Muscle of leg (tissue), 11 donors: Measurements from ENCODE around the gene SERTAD4. TPM values are rescaled to one million over a fixed set of nuclear protein-coding genes. Genes with fewer than 3 reads are reported as not detected.
"Not testable (repeated sequence)": the region's sequence is repeated elsewhere in the genome, so short reads cannot be mapped to it uniquely, and the experiment has no call there.

Source experiments
- DNase-seq: peaks from one replicate; pipeline ENCODE4 v3.0.0; 2013
- H3K27ac ChIP-seq: one replicate; pipeline ENCODE4 v1.5.1; 2013; ENCODE audit warnings: mild to moderate bottlenecking, low read length, control low read depth
- H3K27me3 ChIP-seq: one replicate; pipeline ENCODE4 v1.6.1; 2013; ENCODE audit warnings: low read length; ENCODE audit not compliant: control insufficient read depth, insufficient read depth
- H3K36me3 ChIP-seq: one replicate; pipeline ENCODE4 v1.6.1; 2013; ENCODE audit warnings: low read length; ENCODE audit not compliant: control insufficient read depth, insufficient read depth
- H3K4me1 ChIP-seq: one replicate; pipeline ENCODE4 v1.6.1; 2013; ENCODE audit warnings: low read length; ENCODE audit not compliant: control insufficient read depth, insufficient read depth
- H3K4me3 ChIP-seq: one replicate; pipeline ENCODE4 v1.5.1; 2013; ENCODE audit warnings: low read length, control low read depth
- H3K9me3 ChIP-seq: replicated peaks from 2 replicates; pipeline ENCODE4 v1.6.1; 2013; ENCODE audit warnings: low read depth, low read length; ENCODE audit not compliant: control insufficient read depth
- WGBS: methylation state at CpG from one replicate; pipeline ENCODE4 v1.1.5; 2013; ENCODE audit warnings: missing lambda C conversion rate; ENCODE audit not compliant: insufficient coverage; 5-methylcytosine and 5-hydroxymethylcytosine counted together
- polyA plus RNA-seq, 8 donors: library from polyadenylated mRNA; unstranded; fragments of 120-200 nt; gene quantifications; one replicate each; pipeline versions ENCODE4 v1.2.1 to v1.2.3, GENCODE V29; 2013; ENCODE audit warnings: inconsistent platforms in 1 of 8, low replicate concordance in 1 of 8; ENCODE audit not compliant: insufficient read length in 8 of 8, insufficient read depth in 1 of 8
- total RNA-seq: library from RNA; stranded (reverse); fragments of 120-200 nt; gene quantifications from one replicate; pipeline ENCODE4 v1.2.4, GENCODE V29; 2013

The SERTAD4 gene
- total and polyA plus RNA-seq, 9 donors = 3.6 to 13.1 (median 6.4) TPM

DNA sequence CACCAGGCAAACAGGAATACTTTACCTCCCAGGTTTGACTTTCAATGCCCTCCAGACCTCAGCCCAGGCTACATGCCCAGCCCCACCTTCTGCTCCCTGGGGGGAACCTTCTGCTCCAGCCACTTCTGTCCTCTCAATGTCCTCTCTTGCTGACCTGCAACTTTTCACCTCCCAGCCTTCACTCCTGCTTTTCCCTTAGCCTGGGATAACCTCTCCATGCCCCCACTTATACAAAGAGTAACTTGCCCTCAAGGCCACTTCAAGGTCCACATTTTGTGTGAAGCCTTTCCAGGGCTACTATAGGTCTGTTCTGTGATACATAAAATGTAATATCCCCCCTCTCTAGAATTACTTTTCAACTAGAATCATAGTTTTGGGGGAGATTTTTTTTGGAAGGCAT lies 21.7 kb downstream of the SERTAD4 start:
- no peak for DNase-seq
- no peak overlapping the region for H3K4me3 ChIP-seq
- H3K4me1 ChIP-seq = peaks cover 44% of the 10 kb centered on the region
- H3K27me3 ChIP-seq = peaks cover 29% of the 10 kb centered on the region
- no peaks in the 10 kb centered on the region for H3K9me3 ChIP-seq
- H3K36me3 ChIP-seq = no peaks in the 10 kb centered on the region
- no peak overlapping the region for H3K27ac ChIP-seq

DNA sequence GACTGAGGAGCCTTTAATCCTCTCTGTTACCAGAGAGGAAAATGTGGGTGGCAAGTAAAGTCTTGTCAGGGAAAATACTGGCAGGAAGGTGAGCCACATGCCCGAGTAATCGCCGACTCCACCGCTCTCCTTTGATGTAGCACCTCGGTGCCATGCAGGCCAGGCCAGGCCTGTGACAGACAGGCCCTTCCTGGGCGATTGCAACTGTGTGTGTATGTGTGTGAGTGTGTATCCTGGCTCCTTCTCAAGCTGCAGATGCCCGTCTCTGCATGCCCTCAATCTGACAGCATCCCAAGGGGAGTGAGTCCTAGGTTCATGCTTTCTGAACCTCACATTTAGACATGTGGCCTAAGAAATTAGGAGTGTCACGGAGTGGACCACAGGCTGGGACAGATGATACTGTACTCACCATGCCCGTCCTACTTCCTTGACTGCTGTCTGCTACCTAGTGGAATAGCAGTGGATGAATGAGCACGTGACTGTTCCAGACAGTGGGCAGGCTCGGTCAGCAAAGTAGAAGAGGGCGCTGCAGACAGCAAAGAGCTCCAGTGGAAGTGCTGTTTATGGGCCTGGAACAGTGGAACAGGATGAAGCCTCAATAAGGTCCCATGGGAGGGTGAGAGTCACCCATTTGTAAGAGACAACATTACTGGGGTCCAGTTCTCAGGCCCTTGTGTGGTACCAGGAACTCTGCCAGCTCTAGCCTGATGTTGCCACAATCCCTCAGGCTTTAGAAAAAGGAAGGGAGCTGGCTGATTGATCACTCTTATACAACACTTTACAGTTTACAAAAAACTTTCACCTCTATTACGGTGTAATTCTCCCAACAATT lies 25.3 kb downstream of the SERTAD4 start:
- peaks cover 8% of the 10 kb centered on the region for H3K27me3 ChIP-seq
- WGBS = 78% methylated on average over 10 of the region's 13 CpGs
- no peak overlapping the region for H3K4me3 ChIP-seq
- no peak for DNase-seq
- no peaks in the 10 kb centered on the region for H3K9me3 ChIP-seq
- no peaks in the 10 kb centered on the region for H3K36me3 ChIP-seq
- H3K27ac ChIP-seq = no peak overlapping the region
- peaks cover 54% of the 10 kb centered on the region for H3K4me1 ChIP-seq

DNA sequence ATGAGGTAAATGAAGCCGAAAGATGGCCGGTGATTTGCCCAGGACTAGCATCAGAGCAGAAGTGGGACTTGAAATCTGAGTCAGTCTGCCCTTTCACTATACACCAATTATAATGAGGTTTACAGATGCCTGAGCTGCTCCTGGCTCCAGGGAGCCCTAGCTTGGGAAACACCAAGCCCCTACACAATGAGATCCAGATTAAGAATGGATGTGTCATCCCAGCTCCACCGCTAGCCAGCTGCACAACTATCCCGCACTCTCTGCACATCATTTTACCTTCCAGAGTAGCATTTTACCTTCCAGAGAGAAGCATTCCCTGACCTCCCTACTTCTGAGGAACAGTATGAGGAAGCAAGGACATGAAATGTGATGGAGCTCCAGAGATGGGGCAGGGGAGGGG lies 27.0 kb downstream of the SERTAD4 start:
- peaks cover 58% of the 10 kb centered on the region for H3K4me1 ChIP-seq

DNA sequence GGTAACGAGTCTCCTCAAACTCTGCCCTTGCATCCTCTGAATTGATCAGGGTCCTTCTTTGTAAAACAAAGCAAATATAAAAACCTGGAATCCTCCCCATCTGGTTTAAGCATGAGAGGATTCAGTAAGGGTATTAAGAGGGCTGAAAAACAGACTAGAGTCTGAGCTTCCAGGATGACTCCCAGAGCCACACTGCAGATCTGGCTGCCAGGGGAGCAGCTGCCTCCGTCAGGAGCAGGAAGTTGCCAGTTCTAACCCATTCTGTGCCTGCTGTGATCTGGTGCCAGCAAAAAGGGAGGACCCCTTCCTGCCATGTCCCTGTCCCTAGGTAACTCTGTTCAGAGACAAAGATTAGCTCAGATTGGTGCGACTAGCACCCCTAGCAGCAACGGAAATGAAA lies 27.5 kb downstream of the SERTAD4 start:
- H3K36me3 ChIP-seq = no peaks in the 10 kb centered on the region
- peaks cover 3% of the 10 kb centered on the region for H3K27me3 ChIP-seq
- no peaks in the 10 kb centered on the region for H3K9me3 ChIP-seq
- 0% methylated on average over 1 of the region's 4 CpGs for WGBS
- DNase-seq = peak; percentile 67
- peak overlapping the region; percentile 74 for H3K27ac ChIP-seq
- H3K4me1 ChIP-seq = peaks cover 62% of the 10 kb centered on the region
- H3K4me3 ChIP-seq = no peak overlapping the region

More for the DNA sequence above, 27.0 kb downstream of the SERTAD4 start:
- Histone ChIP-seq H3K9me3 (no peaks in the 10 kb centered on the region), H3K27me3 (peaks cover 3% of the 10 kb centered on the region), H3K36me3 (no peaks in the 10 kb centered on the region), H3K4me3 (no peak overlapping the region), H3K27ac (peak overlapping the region; percentile 74)
- DNase-seq = peak; percentile 85
- no CpG with 5 or more reads among the region's 4 CpGs for WGBS

DNA sequence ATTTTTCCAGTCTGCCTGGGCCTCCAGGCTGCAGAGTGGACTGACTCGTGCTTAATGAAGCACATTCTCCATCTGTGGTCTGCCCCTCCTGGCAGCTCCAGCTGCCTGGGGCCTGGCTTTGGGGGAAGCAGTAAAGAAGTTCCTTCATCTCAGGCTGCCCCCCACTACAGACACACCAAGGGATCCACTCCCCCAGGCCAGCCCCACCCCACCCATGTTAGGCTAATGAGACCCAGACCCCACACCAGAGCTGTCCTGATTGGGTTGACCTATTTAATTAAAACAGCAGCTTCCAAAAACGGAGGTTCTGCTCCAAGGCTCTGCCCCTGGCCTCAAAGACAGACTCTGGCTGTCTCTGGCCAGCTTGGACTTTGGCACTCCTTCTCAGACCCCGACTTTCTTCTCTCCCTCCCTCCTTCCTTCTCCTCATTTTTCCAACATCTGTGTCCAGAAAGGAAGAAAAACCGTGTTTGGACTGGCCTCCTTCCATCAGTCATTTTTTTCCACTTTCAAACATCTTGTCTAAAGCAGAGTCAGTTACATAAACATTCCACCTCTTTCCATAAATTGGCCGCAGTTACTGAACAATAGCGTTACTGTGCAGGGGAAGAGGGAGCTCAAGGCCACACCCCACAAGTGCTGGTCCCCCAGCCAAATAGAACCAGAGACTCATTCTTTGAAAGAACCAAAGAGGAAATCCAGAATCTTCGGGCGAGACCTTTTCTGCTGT lies 29.7 kb downstream of the SERTAD4 start:
- Histone ChIP-seq H3K4me1 (peaks cover 67% of the 10 kb centered on the region), H3K4me3 (no peak overlapping the region), H3K36me3 (no peaks in the 10 kb centered on the region), H3K27ac (peak overlapping the region; percentile 89), H3K27me3 (no peaks in the 10 kb centered on the region), H3K9me3 (no peaks in the 10 kb centered on the region)
- 14% methylated on average over 7 of the region's 8 CpGs for WGBS
- DNase-seq = peak; percentile 99

DNA sequence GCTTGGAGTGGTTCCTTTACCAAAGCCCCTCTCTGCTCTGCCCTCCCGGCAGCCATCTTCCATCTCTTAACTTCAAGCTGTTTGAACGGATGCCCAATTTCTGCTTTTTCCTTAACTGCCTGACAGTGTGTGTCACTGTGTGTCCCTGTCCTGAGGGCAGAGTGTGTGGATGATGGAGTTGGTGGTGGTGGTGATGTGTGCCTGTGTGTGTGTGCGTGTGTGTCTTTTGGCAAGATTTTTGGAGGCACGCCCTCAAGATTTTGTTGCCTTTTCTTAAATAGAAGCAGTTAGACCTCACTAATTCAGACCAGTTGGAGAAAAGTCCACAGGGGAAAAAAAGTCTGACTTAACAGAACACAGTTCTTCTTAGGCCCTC lies 30.3 kb downstream of the SERTAD4 start:
- DNase-seq = no peak
- WGBS = no CpG with 5 or more reads among the region's 4 CpGs
- H3K27me3 ChIP-seq = no peaks in the 10 kb centered on the region
- H3K9me3 ChIP-seq = no peaks in the 10 kb centered on the region
- H3K4me3 ChIP-seq = no peak overlapping the region
- H3K4me1 ChIP-seq = peaks cover 62% of the 10 kb centered on the region
- no peaks in the 10 kb centered on the region for H3K36me3 ChIP-seq
- peak overlapping the region; percentile 89 for H3K27ac ChIP-seq

DNA sequence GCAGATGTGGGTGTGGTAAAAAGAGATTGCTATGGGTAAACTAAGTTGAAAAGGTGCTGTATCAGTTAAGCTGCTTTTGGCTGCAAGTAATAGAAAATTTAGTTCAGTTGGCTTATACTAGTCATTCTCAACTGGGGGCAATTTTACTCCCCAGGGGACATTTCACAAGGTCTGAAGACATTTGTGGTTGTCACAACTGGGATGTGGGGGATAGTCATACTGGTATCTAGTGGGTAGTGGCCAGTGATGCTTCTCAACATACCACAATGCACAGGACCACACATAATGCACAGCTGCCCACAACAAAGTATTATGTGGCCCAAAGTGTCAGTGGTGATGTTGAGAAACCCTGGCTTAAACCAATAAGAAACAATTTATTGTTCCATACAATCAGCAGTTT lies 31.4 kb downstream of the SERTAD4 start:
- H3K9me3 ChIP-seq = no peaks in the 10 kb centered on the region
- H3K4me1 ChIP-seq = peaks cover 55% of the 10 kb centered on the region
- H3K27ac ChIP-seq = no peak overlapping the region
- H3K4me3 ChIP-seq = no peak overlapping the region
- DNase-seq = no peak
- H3K36me3 ChIP-seq = no peaks in the 10 kb centered on the region
- H3K27me3 ChIP-seq = no peaks in the 10 kb centered on the region

DNA sequence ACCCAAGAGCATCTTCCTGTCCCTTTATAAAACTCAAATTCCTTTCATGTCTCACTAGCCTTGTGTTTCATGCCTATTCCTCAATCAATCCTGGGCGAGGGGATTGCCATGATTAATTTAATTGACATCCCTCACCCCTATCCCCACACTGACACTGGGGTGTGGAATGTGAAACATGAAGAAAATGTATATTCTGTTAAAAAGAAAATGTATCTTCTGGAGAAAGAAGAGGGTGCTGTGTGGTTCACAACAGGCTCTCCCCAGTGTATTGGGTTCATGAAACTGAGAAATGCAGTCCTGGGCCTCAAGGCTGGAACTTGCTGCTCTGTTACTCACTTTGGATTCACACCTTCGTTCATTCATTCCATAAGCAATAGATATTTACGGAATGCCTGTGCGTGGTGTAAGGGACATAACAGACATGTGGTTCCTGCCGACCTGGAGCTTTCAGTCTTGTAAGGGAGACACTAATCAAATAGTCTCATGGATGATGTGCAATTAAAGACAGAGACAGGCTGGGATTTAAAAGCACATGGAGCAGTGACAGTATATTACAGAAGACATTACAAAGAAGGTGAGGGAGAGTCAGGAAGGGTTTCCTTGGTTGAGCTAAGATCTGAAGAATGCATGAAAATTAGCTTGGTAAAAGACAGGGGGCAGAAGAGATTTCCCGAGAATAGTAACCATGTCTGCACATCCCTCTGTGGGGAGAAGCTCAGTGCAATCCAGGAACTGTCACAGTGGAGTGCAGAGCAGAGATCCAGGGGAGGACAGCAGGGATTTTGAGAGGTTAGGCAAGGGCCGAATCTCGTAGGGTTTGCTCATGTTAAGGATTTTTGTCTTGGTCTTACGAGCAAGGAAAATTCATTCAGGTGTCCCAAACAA lies 32.1 kb downstream of the SERTAD4 start:
- Histone ChIP-seq H3K9me3 (no peaks in the 10 kb centered on the region), H3K27ac (no peak overlapping the region), H3K4me1 (peaks cover 47% of the 10 kb centered on the region), H3K36me3 (no peaks in the 10 kb centered on the region), H3K27me3 (no peaks in the 10 kb centered on the region), H3K4me3 (no peak overlapping the region)
- peak; percentile 69 for DNase-seq
- WGBS = 58% methylated on average over 3 of the region's 9 CpGs

DNA sequence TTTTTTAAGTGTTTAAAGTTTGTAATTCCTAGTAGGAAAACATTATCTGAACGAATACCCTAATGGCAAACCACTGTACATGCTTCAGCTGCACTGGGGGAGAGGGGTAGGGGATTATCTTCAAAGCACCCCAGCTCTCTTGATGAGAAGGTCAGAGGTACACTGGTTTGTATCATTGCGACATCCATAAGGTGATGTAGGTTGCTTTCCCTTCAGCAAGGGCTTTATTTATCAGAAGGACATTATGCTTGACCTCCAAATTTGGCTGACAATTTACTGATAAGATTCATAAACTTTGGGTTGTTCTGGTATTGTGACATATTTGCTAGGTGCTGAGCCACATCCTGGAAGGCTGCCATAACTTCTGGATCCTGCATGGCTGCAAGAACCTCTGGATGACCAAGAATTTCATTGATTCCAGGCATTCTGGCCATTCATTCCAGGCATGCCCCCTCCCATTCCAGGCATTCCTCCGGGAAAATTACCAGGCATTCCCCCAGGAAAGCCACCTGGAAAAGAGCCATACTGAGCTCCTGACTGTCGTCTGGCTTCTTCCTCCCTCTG lies 32.9 kb downstream of the SERTAD4 start:
- DNase-seq, H3K27me3 ChIP-seq, H3K27ac ChIP-seq, H3K36me3 ChIP-seq, H3K4me3 ChIP-seq, H3K9me3 ChIP-seq: not testable (repeated sequence)
- 0% methylated on average over 2 of the region's 4 CpGs for WGBS
- peaks cover 39% of the 10 kb centered on the region for H3K4me1 ChIP-seq

DNA sequence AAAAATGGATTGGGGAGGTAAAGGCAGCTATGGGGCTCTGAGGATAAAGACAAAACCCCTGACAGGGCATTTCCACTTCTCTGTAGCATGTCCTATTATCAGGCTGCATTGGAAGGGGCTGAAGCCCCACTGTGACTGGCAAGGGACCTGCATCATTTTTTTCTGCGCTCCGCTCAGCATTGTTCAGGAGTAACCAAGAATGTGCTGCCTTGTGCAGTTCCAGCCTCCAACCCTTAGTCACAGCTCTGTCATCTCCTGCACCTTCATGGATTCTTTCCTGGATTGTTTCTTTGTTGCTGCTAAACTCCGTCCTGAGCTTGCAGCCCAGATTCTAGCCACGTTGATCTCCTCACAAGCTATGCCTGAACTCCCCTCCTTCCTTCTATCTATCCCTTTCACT lies 37.4 kb downstream of the SERTAD4 start:
- Histone ChIP-seq H3K4me1 (peaks cover 14% of the 10 kb centered on the region), H3K27ac (no peak overlapping the region), H3K4me3 (no peak overlapping the region), H3K36me3 (no peaks in the 10 kb centered on the region), H3K27me3 (no peaks in the 10 kb centered on the region), H3K9me3 (no peaks in the 10 kb centered on the region)
- no peak for DNase-seq
- WGBS = 92% methylated on average over 4 of the region's 4 CpGs
